ENCODE measurements around the gene NLN.
"Not testable (repeated sequence)": the region's sequence is repeated elsewhere in the genome, so short reads cannot be mapped to it uniquely, and the experiment has no call there.

NLN gene

GRCh38 chr5:65775476-65775875 lies 53.5 kb downstream of the NLN start:
- DNase-seq: no peak

- no peak for DNase-seq
Observed at GRCh38 chr5:65776441-65777141, 54.6 kb downstream of the NLN start.

- no peak for DNase-seq
Observed at GRCh38 chr5:65778126-65778525, 56.1 kb downstream of the NLN start.

- no peak for DNase-seq
Observed at GRCh38 chr5:65779643-65780042, 57.6 kb downstream of the NLN start.

GRCh38 chr5:65788296-65788695 lies 66.3 kb downstream of the NLN start:
- DNase-seq: not testable (repeated sequence)

- DNase-seq: no peak
Observed at GRCh38 chr5:65790371-65791163, 68.6 kb downstream of the NLN start.

GRCh38 chr5:65791712-65792673 lies 70.0 kb downstream of the NLN start:
- no peak for DNase-seq

- DNase-seq: no peak
Observed at GRCh38 chr5:65796269-65796668, 74.3 kb downstream of the NLN start.

- DNase-seq: no peak
Observed at GRCh38 chr5:65796751-65797316, 74.8 kb downstream of the NLN start.

- no peak for DNase-seq
Observed at GRCh38 chr5:65797481-65797880, 75.5 kb downstream of the NLN start.

GRCh38 chr5:65799857-65800256 lies 77.9 kb downstream of the NLN start:
- DNase-seq: no peak

GRCh38 chr5:65800775-65801174 lies 78.8 kb downstream of the NLN start:
- DNase-seq: no peak

GRCh38 chr5:65801352-65801783 lies 79.4 kb downstream of the NLN start:
- no peak for DNase-seq

- no peak for DNase-seq
Observed at GRCh38 chr5:65802080-65802479, 80.1 kb downstream of the NLN start.

GRCh38 chr5:65802820-65803219 lies 80.8 kb downstream of the NLN start:
- DNase-seq: no peak

- no peak for DNase-seq
Observed at GRCh38 chr5:65803699-65804391, 81.8 kb downstream of the NLN start.

GRCh38 chr5:65805089-65805488 lies 83.1 kb downstream of the NLN start:
- DNase-seq: no peak

GRCh38 chr5:65807494-65807893 lies 85.5 kb downstream of the NLN start:
- DNase-seq: not testable (repeated sequence)

- DNase-seq: no peak
Observed at GRCh38 chr5:65808251-65808741, 86.3 kb downstream of the NLN start.

- DNase-seq: no peak
Observed at GRCh38 chr5:65808818-65809217, 86.8 kb downstream of the NLN start.

- no peak for DNase-seq
Observed at GRCh38 chr5:65809817-65810531, 88.0 kb downstream of the NLN start.

All from activated T-cell treated with anti-CD3 and anti-CD28 coated beads, Interleukin-2, amount 50 U/mL, for 1 hour (primary cell).